Subcutaneous adipose tissue (tissue), 4 donors: ENCODE data around the gene RPS25. TPM values are rescaled to one million over a fixed set of nuclear protein-coding genes. Genes with fewer than 3 reads are reported as not detected.

Experiments
- total RNA-seq, 4 donors: library from RNA; depleted of rRNA; stranded (reverse); fragments of >200 nt; gene quantifications; one replicate each; pipeline ENCODE4 v1.1.0, GENCODE V29; 2016
- TF ChIP-seq, protein P1 (sequence below): fragments of 450-650 bp; IDR thresholded peaks from one replicate; pipeline ENCODE4 v1.5.1; 2016; ENCODE audit warnings: low read depth, mild to moderate bottlenecking, control low read depth, antibody characterized with exemption, moderate library complexity

The RPS25 gene
- total RNA-seq, 4 donors from 2014 or later, result 986 to 3,365 (median 1,501) TPM

DNA sequence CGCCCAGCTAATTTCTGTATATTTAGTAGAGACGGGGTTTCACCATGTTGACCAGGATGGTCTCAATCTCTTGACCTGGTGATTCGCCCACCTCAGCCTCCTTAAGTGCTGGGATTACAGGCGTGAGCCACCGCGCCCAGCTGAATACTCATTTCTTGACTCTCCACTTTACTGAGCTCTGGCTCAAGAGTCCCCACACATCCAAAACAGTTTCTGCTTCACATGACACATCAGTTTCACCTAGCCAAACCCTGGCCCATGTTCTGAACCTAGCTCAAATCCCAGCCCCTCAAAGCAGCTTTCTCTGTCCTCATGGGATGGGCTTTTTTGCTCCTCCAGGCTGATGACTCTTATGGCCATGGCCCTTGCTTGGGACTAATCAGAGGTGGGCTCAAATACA lies 29.1 kb upstream of the RPS25 start:
- TF ChIP-seq, protein P1, sequence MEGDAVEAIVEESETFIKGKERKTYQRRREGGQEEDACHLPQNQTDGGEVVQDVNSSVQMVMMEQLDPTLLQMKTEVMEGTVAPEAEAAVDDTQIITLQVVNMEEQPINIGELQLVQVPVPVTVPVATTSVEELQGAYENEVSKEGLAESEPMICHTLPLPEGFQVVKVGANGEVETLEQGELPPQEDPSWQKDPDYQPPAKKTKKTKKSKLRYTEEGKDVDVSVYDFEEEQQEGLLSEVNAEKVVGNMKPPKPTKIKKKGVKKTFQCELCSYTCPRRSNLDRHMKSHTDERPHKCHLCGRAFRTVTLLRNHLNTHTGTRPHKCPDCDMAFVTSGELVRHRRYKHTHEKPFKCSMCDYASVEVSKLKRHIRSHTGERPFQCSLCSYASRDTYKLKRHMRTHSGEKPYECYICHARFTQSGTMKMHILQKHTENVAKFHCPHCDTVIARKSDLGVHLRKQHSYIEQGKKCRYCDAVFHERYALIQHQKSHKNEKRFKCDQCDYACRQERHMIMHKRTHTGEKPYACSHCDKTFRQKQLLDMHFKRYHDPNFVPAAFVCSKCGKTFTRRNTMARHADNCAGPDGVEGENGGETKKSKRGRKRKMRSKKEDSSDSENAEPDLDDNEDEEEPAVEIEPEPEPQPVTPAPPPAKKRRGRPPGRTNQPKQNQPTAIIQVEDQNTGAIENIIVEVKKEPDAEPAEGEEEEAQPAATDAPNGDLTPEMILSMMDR, result no peak

DNA sequence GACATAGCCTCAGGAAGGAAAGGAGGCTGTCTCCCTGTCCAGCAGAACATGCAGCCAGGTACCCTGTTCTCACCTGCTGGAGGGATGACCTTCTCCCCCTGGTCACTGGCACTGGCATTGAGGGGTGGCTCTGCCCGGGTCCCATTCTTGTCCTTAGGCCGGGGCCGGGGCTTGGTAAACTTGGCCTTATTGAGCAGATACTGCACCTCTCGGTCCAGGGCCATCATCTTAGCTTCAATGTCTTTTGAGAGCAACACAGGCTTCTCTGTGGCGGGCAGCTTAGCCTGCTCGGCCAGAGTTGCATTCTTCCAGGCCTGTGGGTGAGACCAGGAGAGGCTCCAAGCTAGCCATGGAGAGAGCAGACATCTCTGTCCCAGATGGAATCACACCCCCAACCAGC lies 28.3 kb upstream of the RPS25 start:
- TF ChIP-seq, protein P1, result no peak

DNA sequence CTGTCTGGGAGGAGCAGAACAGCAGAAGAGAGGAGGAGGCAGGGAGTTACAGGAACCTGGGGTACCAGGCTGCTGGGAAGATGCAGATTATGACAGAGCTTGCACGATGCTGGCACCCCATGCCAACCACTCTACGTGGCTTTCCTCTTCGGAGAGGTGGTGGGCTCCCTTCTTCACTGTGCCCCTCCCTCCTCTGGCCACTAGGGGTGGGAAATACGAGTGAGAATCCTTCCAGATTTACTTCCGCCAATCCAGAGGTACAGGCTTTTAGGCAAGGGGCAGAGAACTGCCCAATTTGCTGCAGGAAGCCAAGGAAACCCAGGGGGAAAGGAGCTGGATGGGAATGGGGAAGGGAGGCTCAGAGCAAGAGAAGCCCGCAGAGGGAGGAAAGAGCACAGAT lies 26.6 kb upstream of the RPS25 start:
- TF ChIP-seq, protein P1, result no peak

DNA sequence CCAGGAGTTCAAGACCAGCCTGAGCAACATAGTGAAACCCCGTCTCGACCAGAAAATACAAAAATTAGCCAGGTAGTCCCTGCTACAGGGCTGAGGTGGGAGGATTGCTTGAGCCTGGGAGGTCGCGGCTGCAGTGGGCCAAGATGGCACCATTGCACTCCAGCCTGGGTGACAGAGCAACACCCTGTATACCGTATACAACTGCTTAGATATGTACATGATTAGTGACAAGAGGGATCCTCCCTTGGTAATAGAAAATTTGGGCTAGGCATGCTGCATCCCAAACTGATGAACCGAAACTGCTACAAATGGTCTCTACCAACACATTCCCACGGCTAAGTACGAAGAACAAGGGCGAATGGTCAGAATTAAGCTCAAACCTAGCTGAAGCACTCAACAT lies 24.8 kb upstream of the RPS25 start:
- TF ChIP-seq, protein P1, result no peak

DNA sequence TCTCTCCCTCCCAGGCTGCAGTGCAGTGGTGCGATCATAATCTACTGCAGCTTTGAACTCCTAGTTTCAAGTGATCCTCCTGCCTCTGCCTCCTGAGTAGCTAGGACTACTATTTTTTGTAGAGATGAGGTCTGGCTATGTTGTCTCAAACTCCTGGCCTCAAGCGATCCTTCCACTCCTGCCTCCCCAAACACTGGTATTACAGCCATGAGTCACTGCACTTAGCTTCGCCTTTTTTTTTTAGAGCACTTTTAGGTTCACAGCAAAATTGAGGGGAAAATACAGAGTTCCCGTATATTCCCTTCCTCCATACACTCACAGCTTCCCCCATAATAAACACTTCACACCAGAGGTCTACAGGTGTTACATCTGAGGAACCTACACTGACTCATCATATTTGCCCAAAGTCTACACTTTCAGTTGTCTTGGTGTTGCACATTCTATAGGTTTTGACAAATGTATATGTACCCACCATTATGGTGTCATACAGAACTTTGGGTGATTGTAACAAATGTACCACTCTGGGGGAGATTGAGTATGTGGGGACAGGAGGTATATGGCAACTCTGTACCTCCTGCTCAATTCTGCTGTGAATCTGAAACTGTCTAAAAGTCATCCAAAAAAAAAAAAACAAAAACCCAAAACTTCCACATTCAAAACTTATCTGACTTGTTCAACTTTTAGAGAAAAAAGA lies 23.8 kb upstream of the RPS25 start:
- TF ChIP-seq, protein P1, result no peak

DNA sequence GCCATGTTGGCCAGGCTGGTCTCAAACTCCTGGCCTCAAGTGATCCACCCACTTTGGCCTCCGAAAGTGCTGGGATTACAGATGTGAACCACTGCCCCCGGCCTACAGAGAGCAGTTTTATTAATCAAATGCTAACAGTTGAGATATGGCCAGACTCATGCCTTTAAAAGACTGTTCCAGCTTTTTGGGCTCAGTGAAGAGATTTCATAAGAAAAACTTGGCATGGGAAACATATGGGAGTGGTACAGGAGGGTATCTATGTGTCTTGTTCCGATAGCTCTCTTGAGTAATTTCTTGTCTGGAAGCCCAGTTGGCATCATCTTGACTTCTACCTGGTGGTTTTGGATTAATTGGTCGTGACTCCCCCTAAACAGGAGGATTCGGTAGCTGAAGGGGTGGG lies 20.7 kb upstream of the RPS25 start:
- TF ChIP-seq, protein P1, result no peak

DNA sequence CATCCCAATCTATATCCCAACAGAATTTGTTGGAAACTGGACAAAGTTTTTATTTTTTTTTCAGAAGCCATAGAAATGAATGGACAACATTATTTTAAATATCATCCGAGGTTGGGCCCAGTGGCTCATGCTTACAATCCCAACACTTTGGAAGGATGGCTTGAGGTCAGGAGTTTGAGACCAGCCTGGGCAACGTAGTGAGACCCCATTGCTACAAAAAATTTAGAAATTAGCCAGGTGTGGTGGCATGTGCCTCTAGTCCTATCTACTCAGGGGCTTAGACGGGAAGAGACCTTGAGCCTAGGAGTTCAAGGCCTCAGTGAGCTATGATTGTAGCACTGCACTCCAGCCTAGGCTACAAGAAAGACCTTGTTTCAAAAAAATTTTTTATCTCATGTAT lies 16.7 kb upstream of the RPS25 start:
- TF ChIP-seq, protein P1, result no peak
